GM23338 (cell line): ENCODE measurements around the gene DYTN. TPM values are rescaled to one million over a fixed set of nuclear protein-coding genes. Genes with fewer than 3 reads are reported as not detected.

Experiments used
- ATAC-seq: fragments of 200-7000 bp; cut with Tn5 transposase; 3 replicates; pipeline ENCODE4 v1.9.1; 2020
- DNase-seq: peaks from one replicate; pipeline ENCODE4 v3.0.0-alpha.2; 2015; ENCODE audit warnings: low spot score
- H2AFZ ChIP-seq: fragments of 200-600 bp; sonication (generic); 2 replicates; pipeline ENCODE4 v1.8.0; 2016; ENCODE audit warnings: antibody characterized with exemption, mild to moderate bottlenecking, moderate library complexity
- H3F3A ChIP-seq: fragments of 200-600 bp; sonication (generic); replicated peaks from 2 replicates; pipeline ENCODE4 v1.8.0; 2017; ENCODE audit warnings: antibody characterized with exemption, mixed run types, low read depth
- H3K27ac ChIP-seq: fragments of 200-600 bp; sonication (generic); 2 replicates; pipeline ENCODE4 v1.6.1; 2016; ENCODE audit warnings: low read depth
- H3K27me3 ChIP-seq: fragments of 200-600 bp; sonication (generic); 2 replicates; pipeline ENCODE4 v1.8.0; 2016; ENCODE audit warnings: mild to moderate bottlenecking, mixed run types, moderate library complexity; ENCODE audit not compliant: insufficient read depth
- H3K36me3 ChIP-seq: fragments of 200-600 bp; sonication (generic); 2 replicates; pipeline ENCODE4 v1.8.0; 2016; ENCODE audit warnings: mild to moderate bottlenecking; ENCODE audit not compliant: insufficient read depth
- H3K4me1 ChIP-seq: fragments of 200-600 bp; sonication (generic); 2 replicates; pipeline ENCODE4 v1.8.0; 2016; ENCODE audit warnings: mild to moderate bottlenecking, moderate library complexity; ENCODE audit not compliant: insufficient read depth
- H3K4me2 ChIP-seq: fragments of 200-600 bp; sonication (generic); 2 replicates; pipeline ENCODE4 v1.7.1; 2017; ENCODE audit warnings: mixed run types
- H3K4me3 ChIP-seq: fragments of 200-600 bp; sonication (generic); 2 replicates; pipeline ENCODE4 v1.6.1; 2016; ENCODE audit warnings: mixed run types
- H3K79me2 ChIP-seq: fragments of 200-600 bp; sonication (generic); replicated peaks from 2 replicates; pipeline ENCODE4 v1.8.0; 2017; ENCODE audit warnings: mild to moderate bottlenecking; ENCODE audit not compliant: insufficient read depth
- H3K9me2 ChIP-seq: fragments of 200-600 bp; sonication (generic); 2 replicates; pipeline ENCODE4 v1.8.0; 2017; ENCODE audit not compliant: insufficient read depth
- H4K20me1 ChIP-seq: fragments of 200-600 bp; sonication (generic); replicated peaks from 2 replicates; pipeline ENCODE4 v1.8.0; 2017; ENCODE audit warnings: mild to moderate bottlenecking; ENCODE audit not compliant: insufficient read depth
- H3K27ac Mint-ChIP-seq: 2 replicates; pipeline ENCODE4 v1.8.0; 2020; ENCODE audit warnings: inconsistent platforms, mild to moderate bottlenecking, moderate library complexity, mixed read lengths
- H3K27me3 Mint-ChIP-seq: 3 replicates; pipeline ENCODE4 v1.8.0; 2022; ENCODE audit warnings: low read depth, mild to moderate bottlenecking, moderate library complexity, mixed read lengths, inconsistent platforms; ENCODE audit not compliant: insufficient read depth, poor library complexity
- H3K36me3 Mint-ChIP-seq: 3 replicates; pipeline ENCODE4 v1.8.0; 2021; ENCODE audit warnings: low read depth, mild to moderate bottlenecking, inconsistent platforms, moderate library complexity, mixed read lengths
- H3K4me1 Mint-ChIP-seq: 3 replicates; pipeline ENCODE4 v1.8.0; 2020; ENCODE audit warnings: mild to moderate bottlenecking, inconsistent platforms, mixed read lengths
- H3K4me3 Mint-ChIP-seq: 3 replicates; pipeline ENCODE4 v1.8.0; 2021; ENCODE audit warnings: moderate library complexity, mild to moderate bottlenecking, inconsistent platforms, mixed read lengths
- H3K9me3 Mint-ChIP-seq: 3 replicates; pipeline ENCODE4 v1.8.0; 2020; ENCODE audit warnings: moderate library complexity, mild to moderate bottlenecking, inconsistent platforms, mixed read lengths
- EZH2phosphoT487 ChIP-seq: fragments of 200-600 bp; sonication (generic); IDR thresholded peaks from one replicate; pipeline ENCODE4 v1.8.1; 2018; ENCODE audit warnings: antibody characterized with exemption; ENCODE audit not compliant: unreplicated experiment
- JUNB ChIP-seq: IDR thresholded peaks from one replicate; pipeline ENCODE4 v1.6.1; 2016; ENCODE audit warnings: antibody characterized with exemption; ENCODE audit not compliant: unreplicated experiment
- STAT1 ChIP-seq: IDR thresholded peaks from one replicate; pipeline ENCODE4 v1.6.1; 2016; ENCODE audit warnings: antibody characterized with exemption; ENCODE audit not compliant: unreplicated experiment
- ZNF462 ChIP-seq: fragments of 250-450 bp; sonication (Bioruptor Pico); IDR thresholded peaks from 2 replicates; pipeline ENCODE4 v1.5.0; 2020; ENCODE audit warnings: mild to moderate bottlenecking, moderate library complexity
- long read RNA-seq: library from polyadenylated mRNA; unstranded; transcript quantifications from one replicate; pipeline ENCODE4 v2.0.0, GENCODE V29; 2020; ENCODE audit not compliant: unreplicated experiment
- polyA plus RNA-seq: library from polyadenylated mRNA; unstranded; fragments of >200 nt; fragmentation: Nextera tagmentation; extraction: Ambion mirVana; gene quantifications from 2 replicates; pipeline ENCODE4 v1.2.1, GENCODE V29; 2016
- total RNA-seq: library from RNA; depleted of rRNA; stranded (reverse); fragments of >200 nt; shearing (Covaris generic); gene quantifications from 2 replicates; pipeline ENCODE4 v1.2.3, GENCODE V29; 2014; rRNA removed

Gene DYTN
- total RNA-seq (not detected in 2 replicates), polyA plus RNA-seq (not detected in 2 replicates)
- long read RNA-seq: 0 reads

- H3K36me3 ChIP-seq: no peaks in the 10 kb centered on the region
- no peak for DNase-seq
- Mint-ChIP-seq H3K27me3 (no peaks in the 10 kb centered on the region), H3K4me1 (peaks cover 15% of the 10 kb centered on the region), H3K4me3 (no peak within 1 kb of the TSS), H3K9me3 (peaks cover 7% of the 10 kb centered on the region; the same call in 2 of the 3 replicates), H3K27ac (no peak within 1 kb of the TSS), H3K36me3 (no peaks in the 10 kb centered on the region)
- H2AFZ ChIP-seq: no peak within 1 kb of the TSS
- no peak within 1 kb of the TSS for H3K4me2 ChIP-seq
- H3K4me1 ChIP-seq: peaks cover 9% of the 10 kb centered on the region
- no peaks in the 10 kb centered on the region for H3K27me3 ChIP-seq
- no peak within 1 kb of the TSS for H3K4me3 ChIP-seq
- TF ChIP-seq STAT1: no peak
- TF ChIP-seq JUNB: no peak
- TF ChIP-seq ZNF462 (CRISPR knock-in tag): no peak
- TF ChIP-seq EZH2phosphoT487: no peak
- peaks cover 3% of the 10 kb centered on the region; the same call in 1 of the 2 replicates for H3K9me2 ChIP-seq
- H3K79me2 ChIP-seq: no peaks in the 10 kb centered on the region
- no peaks in the 10 kb centered on the region for H3F3A ChIP-seq
- ATAC-seq: no peak
- no peaks in the 10 kb centered on the region for H4K20me1 ChIP-seq
- no peak within 1 kb of the TSS for H3K27ac ChIP-seq
Measured at GRCh38 chr2:206718296-206718695, at the start of gene DYTN. Gene DYTN, minus strand, starts transcription at chr2:206718396. Its CDS starts 117 bp downstream, at chr2:206718279.
